Sigmoid colon (tissue), 7 donors: ENCODE measurements around the gene PEAK1. TPM values are rescaled to one million over a fixed set of nuclear protein-coding genes. Genes with fewer than 3 reads are reported as not detected.

Source experiments
- DNase-seq: peaks from one replicate; pipeline ENCODE4 v3.0.0-alpha.2; 2019
- H3K27ac ChIP-seq, 4 donors: fragments of 200-600 bp; sonication (generic); one replicate each; pipeline ENCODE4 v1.5.1; 2016 to 2019; ENCODE audit warnings: mild to moderate bottlenecking in 1 of 4
- H3K27me3 ChIP-seq, 3 donors: fragments of 200-600 bp; sonication (generic); one replicate each; pipeline ENCODE4 v1.5.1; 2019; ENCODE audit warnings: mild to moderate bottlenecking in 1 of 3
- H3K36me3 ChIP-seq, 4 donors: fragments of 200-600 bp; sonication (generic); one replicate each; pipeline ENCODE4 v1.5.1; 2016 to 2019
- H3K4me1 ChIP-seq, 4 donors: fragments of 200-600 bp; sonication (generic); one replicate each; pipeline ENCODE4 v1.5.1; 2017 to 2019
- H3K4me3 ChIP-seq, 4 donors: fragments of 200-600 bp; sonication (generic); one replicate each; pipeline ENCODE4 v1.5.1; 2017 to 2019; ENCODE audit warnings: mild to moderate bottlenecking in 2 of 4, moderate library complexity in 1 of 4
- H3K9me3 ChIP-seq, 4 donors: fragments of 200-600 bp in 3 of 4; sonication (generic) in 3 of 4; one replicate each; pipeline versions ENCODE4 v1.5.1 to v1.6.1; 2013 to 2019
- CTCF ChIP-seq, 4 experiments: fragments of 450-650 bp in 3 of 4; fragments of 200-600 bp in 1 of 4; IDR thresholded peaks; one replicate each; pipeline ENCODE4 v1.5.1; 2016 to 2019; ENCODE audit warnings: antibody characterized with exemption in 4 of 4, mild to moderate bottlenecking in 3 of 4, moderate library complexity in 2 of 4
- EP300 ChIP-seq, 4 donors: sonication (generic); formaldehyde crosslinking; IDR thresholded peaks; one replicate each; pipeline ENCODE4 v1.6.1; 2017; ENCODE audit warnings: antibody characterized with exemption in 4 of 4
- POLR2A ChIP-seq, 2 donors: fragments of 450-650 bp; IDR thresholded peaks; one replicate each; pipeline ENCODE4 v1.6.1; 2016; ENCODE audit warnings: antibody characterized with exemption in 2 of 2, mild to moderate bottlenecking in 2 of 2, moderate library complexity in 2 of 2
- POLR2AphosphoS5 ChIP-seq, 4 donors: sonication (generic); formaldehyde crosslinking; IDR thresholded peaks; one replicate each; pipeline ENCODE4 v1.6.1; 2017; ENCODE audit warnings: antibody characterized with exemption in 4 of 4
- WGBS, 2 donors: extraction: QIAGEN DNeasy Blood & Tissue Kit; methylation state at CpG; one replicate each; pipeline ENCODE4 v1.1.7; 2013; 5-methylcytosine and 5-hydroxymethylcytosine counted together
- intact Hi-C: fragments of 100-400 bp; cut with DNase I; formaldehyde crosslinking; loops from one replicate; pipeline ENCODE4 v1.15.1; 2023
- polyA plus RNA-seq, 3 donors: library from polyadenylated mRNA; stranded (reverse); fragments of 200-250 nt; gene quantifications; one replicate each; pipeline ENCODE4 v1.2.3, GENCODE V29; 2013
- total RNA-seq, 4 donors: library from RNA; depleted of rRNA; stranded (reverse); fragments of >200 nt; gene quantifications; one replicate each; pipeline ENCODE4 v1.1.0, GENCODE V29; 2016
- donor health status: healthy with polysubstance abuse.
- donor health status: Bipolar disorder and iron deficiency.
- donor health status: healthy.

Gene PEAK1
- total and polyA plus RNA-seq, 7 donors = 3.5 to 59.8 (median 29.3) TPM

GRCh38 chr15:77380033-77380432 lies 39.9 kb downstream of the PEAK1 start:
- H3K27ac ChIP-seq = no peak overlapping the region
- no peaks in the 10 kb centered on the region for H3K27me3 ChIP-seq
- DNase-seq = no peak
- 96% methylated on average over 4 of the region's 4 CpGs for WGBS, 2 donors
- no peak overlapping the region for H3K4me3 ChIP-seq
- H3K36me3 ChIP-seq = no peaks in the 10 kb centered on the region
- no peak for TF ChIP-seq CTCF (IDR thresholded peaks at IDR 0.05)
- TF ChIP-seq POLR2AphosphoS5 (IDR thresholded peaks at IDR 0.05) = no peak
- TF ChIP-seq EP300 (IDR thresholded peaks at IDR 0.05) = no peak
- TF ChIP-seq POLR2A (IDR thresholded peaks at IDR 0.05) = no peak
- intact Hi-C loops = no loop called here
- H3K9me3 ChIP-seq = no peaks in the 10 kb centered on the region
- H3K4me1 ChIP-seq = peaks cover 0 to 12% (median 8%) of the 10 kb centered on the region in 4 donors

GRCh38 chr15:77376770-77377169 lies 43.1 kb downstream of the PEAK1 start:
- TF ChIP-seq CTCF (IDR thresholded peaks at IDR 0.05) (no peak), POLR2A (IDR thresholded peaks at IDR 0.05) (no peak), POLR2AphosphoS5 (IDR thresholded peaks at IDR 0.05) (no peak), EP300 (IDR thresholded peaks at IDR 0.05) (no peak)
- intact Hi-C loops = no loop called here
- 25 to 85% methylated on average over 1 of the region's 1 CpG for WGBS, 2 donors
- H3K27me3 ChIP-seq = no peaks in the 10 kb centered on the region
- no peak for DNase-seq
- no peak overlapping the region for H3K27ac ChIP-seq
- H3K36me3 ChIP-seq = no peaks in the 10 kb centered on the region
- no peaks in the 10 kb centered on the region for H3K4me1 ChIP-seq
- no peaks in the 10 kb centered on the region for H3K9me3 ChIP-seq
- no peak overlapping the region for H3K4me3 ChIP-seq

GRCh38 chr15:77375133-77375532 lies 44.8 kb downstream of the PEAK1 start:
- no peaks in the 10 kb centered on the region for H3K4me1 ChIP-seq
- WGBS, 2 donors = 97 to 98% methylated on average over 1 of the region's 1 CpG

GRCh38 chr15:77373441-77373840 lies 46.5 kb downstream of the PEAK1 start:
- no peak for DNase-seq
- 71 to 84% methylated on average over 4 of the region's 4 CpGs for WGBS, 2 donors
- Histone ChIP-seq H3K27me3 (no peaks in the 10 kb centered on the region), H3K4me1 (no peaks in the 10 kb centered on the region), H3K27ac (no peak overlapping the region), H3K36me3 (no peaks in the 10 kb centered on the region), H3K9me3 (no peaks in the 10 kb centered on the region), H3K4me3 (no peak overlapping the region)
- TF ChIP-seq EP300 (IDR thresholded peaks at IDR 0.05) (no peak), CTCF (IDR thresholded peaks at IDR 0.05) (no peak), POLR2A (IDR thresholded peaks at IDR 0.05) (no peak), POLR2AphosphoS5 (IDR thresholded peaks at IDR 0.05) (no peak)
- intact Hi-C loops = no loop called here

More at GRCh38 chr15:77375133-77375532, 44.8 kb downstream of the PEAK1 start:
- H3K9me3 ChIP-seq = no peaks in the 10 kb centered on the region
- no peak for TF ChIP-seq POLR2AphosphoS5 (IDR thresholded peaks at IDR 0.05)
- no peak for TF ChIP-seq POLR2A (IDR thresholded peaks at IDR 0.05)
- no peak for TF ChIP-seq CTCF (IDR thresholded peaks at IDR 0.05)
- no peak for TF ChIP-seq EP300 (IDR thresholded peaks at IDR 0.05)
- no peaks in the 10 kb centered on the region for H3K36me3 ChIP-seq
- no peaks in the 10 kb centered on the region for H3K27me3 ChIP-seq
- DNase-seq = no peak
- H3K27ac ChIP-seq = no peak overlapping the region
- no peak overlapping the region for H3K4me3 ChIP-seq
- intact Hi-C loops = no loop called here

GRCh38 chr15:77371850-77372563 lies 47.9 kb downstream of the PEAK1 start:
- Histone ChIP-seq H3K4me3 (no peak overlapping the region), H3K4me1 (no peaks in the 10 kb centered on the region), H3K27me3 (no peaks in the 10 kb centered on the region), H3K36me3 (no peaks in the 10 kb centered on the region), H3K27ac (no peak overlapping the region), H3K9me3 (no peaks in the 10 kb centered on the region)
- WGBS, 2 donors = 87 to 95% methylated on average over 5 of the region's 5 CpGs
- intact Hi-C loops = no loop called here
- no peak for DNase-seq
- TF ChIP-seq POLR2AphosphoS5 (IDR thresholded peaks at IDR 0.05) (no peak), POLR2A (IDR thresholded peaks at IDR 0.05) (no peak), CTCF (IDR thresholded peaks at IDR 0.05) (no peak), EP300 (IDR thresholded peaks at IDR 0.05) (no peak)
